Astrocyte of the cerebellum (primary cell): ENCODE results near the gene RBM5.

Source experiments
- DNase-seq: peaks from one replicate; pipeline ENCODE4 v3.0.0-alpha.2; 2011; ENCODE audit warnings: low read depth
- H3K4me3 ChIP-seq: 2 replicates; pipeline ENCODE4 v1.5.1; 2011; ENCODE audit warnings: mild to moderate bottlenecking, low read depth, low read length, moderate library complexity
- CTCF ChIP-seq: IDR thresholded peaks from 2 replicates; pipeline ENCODE4 v1.5.1; 2012; ENCODE audit warnings: low read length, low read depth, moderate library complexity, mild to moderate bottlenecking; ENCODE audit errors: missing control alignments
- in situ Hi-C: cut with HindIII; loops from 2 replicates; pipeline ENCODE4 v1.10.0; 2017; ENCODE audit warnings: low sequenced_read_pairs

RBM5 gene

GRCh38 chr3:50137531-50137930 lies 48.8 kb downstream of the RBM5 start:
- no peak for TF ChIP-seq CTCF
- in situ Hi-C loops, result no loop called here
- no peak overlapping the region for H3K4me3 ChIP-seq
- DNase-seq, result no peak

GRCh38 chr3:50138266-50139200 lies 49.8 kb downstream of the RBM5 start:
- H3K4me3 ChIP-seq, result no peak overlapping the region
- no peak for TF ChIP-seq CTCF
- DNase-seq, result no peak
- in situ Hi-C loops, result no loop called here

GRCh38 chr3:50139308-50139707 lies 50.6 kb downstream of the RBM5 start:
- in situ Hi-C loops, result no loop called here

GRCh38 chr3:50139718-50140423 lies 51.2 kb downstream of the RBM5 start:
- no peak for TF ChIP-seq CTCF
- in situ Hi-C loops, result no loop called here
- DNase-seq, result no peak
- no peak overlapping the region for H3K4me3 ChIP-seq

More at GRCh38 chr3:50139308-50139707, 50.6 kb downstream of the RBM5 start:
- no peak for TF ChIP-seq CTCF
- no peak for DNase-seq
- H3K4me3 ChIP-seq, result no peak overlapping the region

- DNase-seq, result no peak
- no peak overlapping the region for H3K4me3 ChIP-seq
- no peak for TF ChIP-seq CTCF
- in situ Hi-C loops, result no loop called here
These were observed 52.3 kb downstream of the RBM5 start for GRCh38 chr3:50140990-50141389.

- TF ChIP-seq CTCF, result no peak
- no peak overlapping the region for H3K4me3 ChIP-seq
- no peak for DNase-seq
- in situ Hi-C loops, result no loop called here
These were observed 57.7 kb downstream of the RBM5 start for GRCh38 chr3:50146316-50146901.
